ENCODE data around the gene CA5A.

DNA sequence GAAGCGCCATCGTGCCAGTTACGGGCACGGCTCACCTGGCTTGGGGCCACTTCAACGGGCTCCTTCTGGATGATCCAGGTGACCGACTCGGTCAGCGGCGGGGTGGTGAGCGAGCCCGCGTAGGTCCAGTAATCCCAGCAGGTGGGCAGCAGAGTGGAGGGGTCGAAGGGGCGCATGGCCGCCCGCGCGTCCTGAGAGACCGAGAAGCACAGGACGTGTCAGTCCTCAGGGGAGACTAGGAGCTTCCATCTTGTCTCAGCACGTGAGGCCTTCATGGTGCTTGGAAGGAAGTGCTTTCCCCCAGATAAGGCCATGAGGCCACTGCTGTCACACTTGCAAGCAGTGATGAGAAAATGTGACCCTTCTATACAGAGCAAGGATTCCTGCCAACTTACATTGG, 44.6 kb downstream of the CA5A start:
- TF ChIP-seq, protein P1, sequence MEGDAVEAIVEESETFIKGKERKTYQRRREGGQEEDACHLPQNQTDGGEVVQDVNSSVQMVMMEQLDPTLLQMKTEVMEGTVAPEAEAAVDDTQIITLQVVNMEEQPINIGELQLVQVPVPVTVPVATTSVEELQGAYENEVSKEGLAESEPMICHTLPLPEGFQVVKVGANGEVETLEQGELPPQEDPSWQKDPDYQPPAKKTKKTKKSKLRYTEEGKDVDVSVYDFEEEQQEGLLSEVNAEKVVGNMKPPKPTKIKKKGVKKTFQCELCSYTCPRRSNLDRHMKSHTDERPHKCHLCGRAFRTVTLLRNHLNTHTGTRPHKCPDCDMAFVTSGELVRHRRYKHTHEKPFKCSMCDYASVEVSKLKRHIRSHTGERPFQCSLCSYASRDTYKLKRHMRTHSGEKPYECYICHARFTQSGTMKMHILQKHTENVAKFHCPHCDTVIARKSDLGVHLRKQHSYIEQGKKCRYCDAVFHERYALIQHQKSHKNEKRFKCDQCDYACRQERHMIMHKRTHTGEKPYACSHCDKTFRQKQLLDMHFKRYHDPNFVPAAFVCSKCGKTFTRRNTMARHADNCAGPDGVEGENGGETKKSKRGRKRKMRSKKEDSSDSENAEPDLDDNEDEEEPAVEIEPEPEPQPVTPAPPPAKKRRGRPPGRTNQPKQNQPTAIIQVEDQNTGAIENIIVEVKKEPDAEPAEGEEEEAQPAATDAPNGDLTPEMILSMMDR (IDR thresholded peaks at IDR 0.05 in 4 of 5, conservative IDR thresholded peaks at IDR 0.05 in 1 of 5) = no peak
- no peak for TF ChIP-seq POLR2A (IDR thresholded peaks at IDR 0.05)

Measured in gastrocnemius medialis (tissue), 4 donors.